SK-N-SH (cell line): ENCODE results near the gene PKNOX2. TPM values are rescaled to one million over a fixed set of nuclear protein-coding genes. Genes with fewer than 3 reads are reported as not detected.

Source experiments
- CTCF ChIA-PET: fragments of 300-600, 350-600 bp; formaldehyde crosslinking; extraction: SDS; loops from one replicate; lab custom pipeline; 2021; lab: Yijun Ruan, JAX
- POLR2A ChIA-PET: fragments of 350-600 bp; sonication (Branson Sonifier 250); formaldehyde crosslinking; extraction: SDS; loops from one replicate; lab custom pipeline; 2020; ENCODE audit warnings: antibody characterized with exemption, inconsistent platforms; lab: Yijun Ruan, JAX
- DNase-seq: peaks from one replicate; pipeline ENCODE4 v3.0.0; 2012
- H2AFZ ChIP-seq: fragments of 200-600 bp; sonication (generic); 2 replicates; pipeline ENCODE4 v1.8.1; 2016; ENCODE audit warnings: antibody characterized with exemption, mild to moderate bottlenecking, low read depth
- H3F3A ChIP-seq: fragments of 200-600 bp; sonication (generic); replicated peaks from 2 replicates; pipeline ENCODE3; 2016; ENCODE audit warnings: antibody characterized with exemption, mild to moderate bottlenecking; ENCODE audit not compliant: insufficient read depth
- H3K27ac ChIP-seq, 2 experiments: fragments of 200-500 bp in 1 of 2; fragments of 200-600 bp in 1 of 2; sonication (Bioruptor generic) in 1 of 2; sonication (generic), shearing (Covaris generic) in 1 of 2; 2 replicates each; pipeline versions ENCODE4 v1.5.1 to v1.6.1; 2014 to 2016; ENCODE audit warnings: low read depth in 2 of 2, inconsistent platforms in 1 of 2, low read length in 1 of 2, mild to moderate bottlenecking in 1 of 2, mixed read lengths in 1 of 2
- H3K27me3 ChIP-seq: fragments of 200-600 bp; sonication (generic), shearing (Covaris generic); 2 replicates; pipeline ENCODE4 v1.6.1; 2016; ENCODE audit warnings: mixed run types; ENCODE audit not compliant: insufficient read depth
- H3K36me3 ChIP-seq, 2 experiments: fragments of 200-500 bp in 1 of 2; fragments of 200-600 bp in 1 of 2; sonication (Bioruptor generic) in 1 of 2; sonication (generic) in 1 of 2; replicated peaks in 1 of 2; 2 replicates each; pipeline versions ENCODE3 to v1.5.1; 2014 to 2016; ENCODE audit warnings: low read length in 1 of 2, mild to moderate bottlenecking in 1 of 2; ENCODE audit not compliant: insufficient read depth in 2 of 2, control insufficient read depth in 1 of 2
- H3K4me1 ChIP-seq, 2 experiments: fragments of 200-500 bp in 1 of 2; fragments of 200-600 bp in 1 of 2; sonication (Bioruptor generic) in 1 of 2; sonication (generic), shearing (Covaris generic) in 1 of 2; 2 replicates each; pipeline versions ENCODE4 v1.5.1 to v1.6.1; 2014 to 2016; ENCODE audit warnings: low read depth in 1 of 2, low read length in 1 of 2, mixed run types in 1 of 2; ENCODE audit not compliant: insufficient read depth in 2 of 2, control insufficient read depth in 1 of 2
- H3K4me2 ChIP-seq: fragments of 200-600 bp; sonication (generic), shearing (Covaris generic); 2 replicates; pipeline ENCODE4 v1.6.1; 2017; ENCODE audit warnings: mixed run types
- H3K4me3 ChIP-seq, 2 experiments: fragments of 200-500 bp in 1 of 2; fragments of 200-600 bp in 1 of 2; sonication (Bioruptor generic) in 1 of 2; sonication (generic), shearing (Covaris generic) in 1 of 2; 2 replicates each; pipeline versions ENCODE4 v1.5.1 to v1.8.1; 2014 to 2016; ENCODE audit warnings: low read depth in 2 of 2, inconsistent platforms in 1 of 2, low read length in 1 of 2, mild to moderate bottlenecking in 1 of 2, mixed read lengths in 1 of 2, moderate library complexity in 1 of 2
- H3K79me2 ChIP-seq: fragments of 200-600 bp; sonication (generic); 2 replicates; pipeline ENCODE4 v1.8.1; 2017; ENCODE audit warnings: mild to moderate bottlenecking; ENCODE audit not compliant: insufficient read depth
- H3K9ac ChIP-seq: fragments of 200-600 bp; sonication (generic); 2 replicates; pipeline ENCODE4 v1.6.1; 2017; ENCODE audit warnings: mixed run types
- H3K9me2 ChIP-seq: fragments of 200-600 bp; sonication (generic); 2 replicates; pipeline ENCODE4 v1.6.1; 2017; ENCODE audit warnings: mixed run types
- H3K9me3 ChIP-seq: fragments of 200-600 bp; sonication (generic); 2 replicates; pipeline ENCODE4 v1.6.1; 2017; ENCODE audit warnings: mixed run types, mild to moderate bottlenecking, moderate library complexity
- H4K20me1 ChIP-seq: fragments of 200-600 bp; sonication (generic); 2 replicates; pipeline ENCODE4 v1.6.1; 2017; ENCODE audit warnings: mild to moderate bottlenecking, mixed run types; ENCODE audit not compliant: insufficient read depth
- CHD2 ChIP-seq: fragments of 150-350 bp; IDR thresholded peaks from 2 replicates; pipeline ENCODE4 v1.6.1; 2018; ENCODE audit warnings: low read length; ENCODE audit not compliant: partially characterized antibody
- CTCF ChIP-seq: fragments of 200-600 bp; sonication (generic); IDR thresholded peaks from 2 replicates; pipeline ENCODE4 v1.6.1; 2017; ENCODE audit warnings: antibody characterized with exemption, mild to moderate bottlenecking, moderate library complexity
- EZH2phosphoT487 ChIP-seq: fragments of 200-600 bp; sonication (generic); IDR thresholded peaks from 2 replicates; pipeline ENCODE4 v1.6.1; 2017; ENCODE audit warnings: low read depth, mixed run types, mild to moderate bottlenecking, antibody characterized with exemption, moderate library complexity, borderline replicate concordance
- FOXM1 ChIP-seq: IDR thresholded peaks from 2 replicates; pipeline ENCODE4 v1.4.0; 2012; ENCODE audit warnings: low read depth, mild to moderate bottlenecking
- GABPA ChIP-seq: IDR thresholded peaks from 2 replicates; pipeline ENCODE4 v1.4.0; 2012; ENCODE audit warnings: low read depth, mild to moderate bottlenecking
- IRF3 ChIP-seq: fragments of 150-350 bp; IDR thresholded peaks from 2 replicates; pipeline ENCODE4 v1.6.1; 2016; ENCODE audit warnings: mild to moderate bottlenecking, low read depth, low read length
- MAX ChIP-seq: IDR thresholded peaks from 2 replicates; pipeline ENCODE4 v1.4.0; 2012; ENCODE audit warnings: low read depth
- NRF1 ChIP-seq: IDR thresholded peaks from 2 replicates; pipeline ENCODE4 v1.6.1; 2012; ENCODE audit warnings: low read depth, mild to moderate bottlenecking, low read length
- RCOR1 ChIP-seq: fragments of 150-350 bp; IDR thresholded peaks from 2 replicates; pipeline ENCODE4 v1.6.1; 2017; ENCODE audit warnings: antibody characterized with exemption, low read length
- REST ChIP-seq: IDR thresholded peaks from 2 replicates; pipeline ENCODE4 v1.6.1; 2012; ENCODE audit warnings: mild to moderate bottlenecking, low read depth, low read length, moderate library complexity
- RFX5 ChIP-seq: IDR thresholded peaks from 2 replicates; pipeline ENCODE4 v1.6.1; 2012; ENCODE audit warnings: mild to moderate bottlenecking, improper control_type of control experiment, low read length
- RXRA ChIP-seq: IDR thresholded peaks from 2 replicates; pipeline ENCODE4 v1.4.0; 2012; ENCODE audit warnings: low read depth, mild to moderate bottlenecking, borderline replicate concordance
- SIN3A ChIP-seq: IDR thresholded peaks from 2 replicates; pipeline ENCODE4 v1.6.1; 2012; ENCODE audit warnings: low read depth, mild to moderate bottlenecking, low read length, moderate library complexity, borderline replicate concordance
- SMC3 ChIP-seq: IDR thresholded peaks from 2 replicates; pipeline ENCODE4 v1.6.1; 2012; ENCODE audit warnings: low read depth, low read length, improper control_type of control experiment
- USF1 ChIP-seq: IDR thresholded peaks from 2 replicates; pipeline ENCODE4 v1.4.0; 2012; ENCODE audit warnings: low read depth, borderline replicate concordance
- YY1 ChIP-seq: IDR thresholded peaks from 2 replicates; pipeline ENCODE4 v1.4.0; 2012; ENCODE audit warnings: low read depth, mild to moderate bottlenecking
- WGBS: methylation state at CpG from one replicate; pipeline ENCODE4 v1.1.6; 2017; ENCODE audit warnings: low lambda C conversion rate; 5-methylcytosine and 5-hydroxymethylcytosine counted together
- polyA plus RNA-seq, 3 experiments: library from polyadenylated mRNA; depleted of rRNA; stranded (reverse); fragments of >200 nt; gene quantifications; 2 replicates each; pipeline ENCODE4 v1.2.3, GENCODE V29; 2012

The PKNOX2 gene
- polyA plus RNA-seq, 1 of the 3 experiments (the other 2 are of a cell fraction): 0.02 TPM

- CTCF ChIA-PET: interaction anchor here (0.7 to 2.3 kb wide), 3 partner anchors 10 to 81 kb away, joined by 3 to 7 read pairs (median 3); no protein-coding TSS in a partner anchor
- Histone ChIP-seq H3K27me3 (no peaks in the 10 kb centered on the region; the same call in 1 of the 2 replicates), H3K4me1 (peaks cover 0 to 14% of the 10 kb centered on the region in 2 experiments; a peak in 1 of 4 replicates), H3K4me3 (no peak overlapping the region), H2AFZ (no peak overlapping the region), H3F3A (no peaks in the 10 kb centered on the region), H3K4me2 (no peak overlapping the region), H3K27ac (no peak overlapping the region), H3K9me3 (no peaks in the 10 kb centered on the region), H3K9me2 (no peaks in the 10 kb centered on the region), H3K36me3 (no peaks in the 10 kb centered on the region), H3K9ac (no peak overlapping the region), H3K79me2 (no peaks in the 10 kb centered on the region), H4K20me1 (no peaks in the 10 kb centered on the region)
- 71% methylated on average over 8 of the region's 8 CpGs for WGBS
- no peak for DNase-seq
- no peak for TF ChIP-seq GABPA
- TF ChIP-seq YY1: no peak
- TF ChIP-seq CTCF: no peak
- no peak for TF ChIP-seq EZH2phosphoT487
- TF ChIP-seq REST: no peak
- TF ChIP-seq RCOR1: no peak
- POLR2A ChIA-PET: no interaction called here
Observed at GRCh38 chr11:125267548-125267947, 103.0 kb downstream of the PKNOX2 start.

- no peaks in the 10 kb centered on the region for H3K9me2 ChIP-seq
- ChIA-PET POLR2A (no interaction called here), CTCF (interaction anchor here (2.3 kb wide), 1 partner anchor 11 kb away, joined by 7 read pairs; no protein-coding TSS in a partner anchor)
- no peaks in the 10 kb centered on the region for H3K36me3 ChIP-seq
- H3F3A ChIP-seq: no peaks in the 10 kb centered on the region
- peaks cover 0 to 4% of the 10 kb centered on the region in 2 experiments; a peak in 1 of 4 replicates for H3K4me1 ChIP-seq
- H3K9me3 ChIP-seq: no peaks in the 10 kb centered on the region
- H3K9ac ChIP-seq: no peak overlapping the region
- H3K4me3 ChIP-seq: no peak overlapping the region
- no peak overlapping the region for H3K27ac ChIP-seq
- DNase-seq: no peak
- 73% methylated on average over 2 of the region's 5 CpGs for WGBS
- H3K79me2 ChIP-seq: no peaks in the 10 kb centered on the region
- no peaks in the 10 kb centered on the region; the same call in 1 of the 2 replicates for H3K27me3 ChIP-seq
- no peaks in the 10 kb centered on the region for H4K20me1 ChIP-seq
- TF ChIP-seq CHD2: no peak
- TF ChIP-seq MAX: no peak
- TF ChIP-seq RXRA: no peak
- TF ChIP-seq SIN3A: no peak
- TF ChIP-seq NRF1: no peak
- TF ChIP-seq RFX5: no peak
- no peak for TF ChIP-seq FOXM1
- no peak for TF ChIP-seq IRF3
- TF ChIP-seq USF1: no peak
- TF ChIP-seq SMC3: no peak
- H3K4me2 ChIP-seq: no peak overlapping the region
- no peak overlapping the region for H2AFZ ChIP-seq
Observed at GRCh38 chr11:125268611-125269010, 104.1 kb downstream of the PKNOX2 start.
